Anterior cingulate cortex (tissue), 58 donors: Measurements from ENCODE around the gene THAP3.
"Not testable (repeated sequence)": the region's sequence is repeated elsewhere in the genome, so short reads cannot be mapped to it uniquely, and the experiment has no call there.

ENCODE experiments used
- DNase-seq, 58 donors: peaks; one replicate each; lab custom pipeline; 2025; lab: John Stamatoyannopoulos, UW

The THAP3 gene

GRCh38 chr1:6588893-6589520 is 35.7 kb upstream of the THAP3 start:
- DNase-seq: no peak

DNA sequence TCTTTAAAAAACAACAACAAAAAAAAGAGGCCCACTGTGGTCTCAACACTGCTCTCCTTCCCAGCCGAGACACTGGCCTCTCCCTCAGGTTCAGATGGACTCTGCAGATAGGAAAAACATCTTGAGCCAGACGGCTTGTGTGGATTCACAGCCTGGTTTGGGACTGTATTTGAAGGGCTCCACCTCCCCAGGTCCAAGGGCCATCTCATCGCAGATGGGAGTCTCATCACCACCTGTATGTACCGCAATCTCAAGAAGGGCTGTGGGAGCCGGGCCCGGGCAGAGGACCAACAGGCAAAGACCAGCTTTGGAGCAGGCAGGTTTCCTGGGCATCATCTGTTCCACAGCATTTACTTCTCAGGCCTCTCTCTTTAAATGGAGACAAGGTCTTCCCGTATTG is 34.6 kb upstream of the THAP3 start:
- no peak for DNase-seq

DNA sequence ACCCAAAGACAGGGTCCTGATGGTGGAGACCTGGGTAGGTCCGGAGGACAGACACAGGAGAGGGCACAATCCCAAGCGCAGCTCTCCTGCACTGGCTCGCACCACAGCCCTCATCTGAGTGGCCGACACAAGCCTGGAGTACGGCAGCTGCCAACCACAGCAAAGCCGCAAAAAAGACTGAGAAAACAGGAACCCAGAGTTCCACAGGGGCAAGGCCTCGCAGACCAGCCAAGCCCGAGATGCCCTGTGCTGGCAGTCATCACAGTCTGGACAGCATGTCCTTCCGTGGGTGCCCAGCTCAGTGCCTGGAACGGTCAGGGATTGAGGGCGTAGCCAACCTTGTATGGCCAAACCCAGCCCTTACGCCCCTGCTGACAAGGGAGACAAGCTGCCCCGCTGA is 33.4 kb upstream of the THAP3 start:
- peak in 21 of 58 donors; percentile 17 to 66 (median 32) for DNase-seq

DNA sequence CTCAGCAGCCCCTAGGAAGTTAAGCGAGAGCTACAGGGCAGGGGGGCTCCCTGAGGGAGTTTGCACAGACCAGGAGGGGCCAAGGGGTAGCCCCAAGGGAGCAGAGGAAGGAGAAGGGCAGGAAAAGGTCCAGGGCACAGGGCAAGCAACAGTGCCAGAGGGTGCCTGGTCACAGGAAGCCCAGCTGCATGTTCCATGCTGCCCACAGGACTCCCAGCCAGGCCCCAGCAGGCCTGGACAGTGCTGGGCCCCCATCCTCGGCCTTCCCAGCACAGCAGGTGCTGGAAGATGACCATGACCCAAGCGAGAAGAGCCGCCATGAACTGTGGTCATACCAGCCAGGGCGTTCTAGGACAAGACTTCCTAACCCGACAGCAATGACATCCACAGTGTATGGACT is 33.0 kb upstream of the THAP3 start:
- no peak for DNase-seq

DNA sequence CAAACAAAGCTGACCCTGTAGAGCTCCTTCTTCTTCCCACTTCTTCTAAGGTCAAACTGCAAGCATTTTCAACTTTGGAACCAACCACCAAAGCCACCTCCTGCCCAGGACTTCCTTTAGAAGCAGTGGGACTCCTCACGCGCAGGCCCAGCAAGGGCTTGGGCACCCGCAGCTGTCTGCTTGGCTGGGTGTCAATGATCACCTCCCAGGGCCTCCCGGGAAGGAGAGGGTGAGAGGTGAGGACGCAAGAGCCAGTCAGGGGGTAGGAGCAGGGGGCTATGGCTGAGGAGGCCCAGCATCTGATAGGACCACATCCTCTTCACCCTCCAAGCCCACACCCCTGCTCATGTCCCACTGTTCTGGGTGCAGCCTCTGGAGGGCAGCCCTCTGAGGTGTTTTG is 32.2 kb upstream of the THAP3 start:
- DNase-seq: no peak

GRCh38 chr1:6592865-6593593 is 31.6 kb upstream of the THAP3 start:
- no peak for DNase-seq

GRCh38 chr1:6593810-6594209 is 30.9 kb upstream of the THAP3 start:
- DNase-seq: no peak

DNA sequence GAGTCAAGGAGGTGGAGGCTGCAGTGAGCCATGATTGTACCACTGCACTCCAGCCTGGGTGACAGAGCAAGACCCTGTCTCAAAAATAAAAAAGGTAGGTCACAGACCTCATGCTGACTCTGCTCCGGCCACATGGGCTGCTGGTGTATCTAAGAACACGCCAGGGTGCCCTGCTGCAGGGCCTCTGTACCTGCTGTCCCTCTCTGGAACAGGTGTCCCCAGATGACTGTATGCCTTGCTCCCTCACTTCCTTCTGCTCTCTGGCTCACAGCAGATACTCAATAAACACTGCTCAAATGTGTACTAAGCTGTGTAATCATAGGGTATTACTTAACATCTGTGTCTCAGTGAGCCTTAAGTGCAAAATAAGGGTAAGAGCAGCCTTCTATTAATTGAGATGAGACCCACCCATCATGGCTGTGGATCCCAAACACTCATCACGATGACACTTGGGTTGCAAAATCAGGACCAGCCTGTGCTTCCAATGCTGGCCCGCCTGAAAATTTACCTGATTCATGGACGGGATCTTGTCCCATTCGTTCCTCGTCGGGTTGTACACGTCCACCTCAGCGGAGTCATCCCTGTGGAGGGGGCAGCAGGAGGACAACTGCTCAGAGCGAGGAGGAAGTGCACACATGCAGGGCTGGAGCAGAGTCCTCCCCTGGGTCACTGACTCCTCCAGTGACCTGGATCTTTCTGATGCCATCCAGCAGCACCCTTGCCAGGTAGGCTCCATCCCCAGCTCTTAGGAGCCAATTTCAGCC is 29.5 kb upstream of the THAP3 start:
- DNase-seq: no peak

- peak in 4 of 58 donors; percentile 18 to 53 (median 24) for DNase-seq
Observed at GRCh38 chr1:6596351-6596750, 28.3 kb upstream of the THAP3 start.

- no peak for DNase-seq
Observed at GRCh38 chr1:6596886-6597776, 27.5 kb upstream of the THAP3 start.

DNA sequence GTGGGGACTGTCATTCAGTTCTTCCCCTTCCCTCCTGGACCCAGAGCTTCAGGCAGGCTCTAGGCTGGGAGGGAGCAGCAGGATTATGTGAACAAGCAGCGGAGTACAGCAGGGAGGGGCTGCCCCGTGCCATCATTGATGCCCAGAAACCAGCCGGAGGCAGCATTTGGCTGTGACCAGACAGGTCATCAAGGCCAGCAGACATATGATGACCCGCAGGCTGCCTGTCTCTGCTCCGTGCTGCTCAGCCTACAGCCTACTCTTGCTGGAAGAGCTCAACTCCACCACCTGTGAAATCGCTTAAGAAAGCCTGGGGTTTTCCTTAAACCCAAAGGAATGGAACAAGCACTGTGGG is 26.9 kb upstream of the THAP3 start:
- DNase-seq: no peak

- peak in 1 of 58 donors; percentile 37 for DNase-seq
Observed at GRCh38 chr1:6599141-6599975, 25.3 kb upstream of the THAP3 start.

DNA sequence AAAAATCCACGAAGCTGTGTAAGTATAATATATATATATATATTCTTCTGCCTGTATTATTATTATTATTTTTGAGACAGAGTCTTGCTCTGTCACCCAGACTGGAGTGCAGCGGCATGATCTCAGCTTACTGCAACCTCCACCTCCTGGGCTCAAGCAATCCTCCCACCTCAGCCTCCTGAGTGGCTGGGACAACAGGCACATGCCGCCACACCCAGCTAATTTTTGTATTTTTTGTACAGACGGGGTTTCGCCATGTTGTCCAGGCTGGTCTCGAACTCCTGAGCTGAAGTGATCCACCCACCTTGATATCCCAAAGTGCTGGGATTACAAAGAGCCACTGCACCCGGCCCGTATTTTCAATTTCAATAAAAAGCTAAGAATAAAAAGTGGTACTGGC is 24.7 kb upstream of the THAP3 start:
- not testable (repeated sequence) for DNase-seq

DNA sequence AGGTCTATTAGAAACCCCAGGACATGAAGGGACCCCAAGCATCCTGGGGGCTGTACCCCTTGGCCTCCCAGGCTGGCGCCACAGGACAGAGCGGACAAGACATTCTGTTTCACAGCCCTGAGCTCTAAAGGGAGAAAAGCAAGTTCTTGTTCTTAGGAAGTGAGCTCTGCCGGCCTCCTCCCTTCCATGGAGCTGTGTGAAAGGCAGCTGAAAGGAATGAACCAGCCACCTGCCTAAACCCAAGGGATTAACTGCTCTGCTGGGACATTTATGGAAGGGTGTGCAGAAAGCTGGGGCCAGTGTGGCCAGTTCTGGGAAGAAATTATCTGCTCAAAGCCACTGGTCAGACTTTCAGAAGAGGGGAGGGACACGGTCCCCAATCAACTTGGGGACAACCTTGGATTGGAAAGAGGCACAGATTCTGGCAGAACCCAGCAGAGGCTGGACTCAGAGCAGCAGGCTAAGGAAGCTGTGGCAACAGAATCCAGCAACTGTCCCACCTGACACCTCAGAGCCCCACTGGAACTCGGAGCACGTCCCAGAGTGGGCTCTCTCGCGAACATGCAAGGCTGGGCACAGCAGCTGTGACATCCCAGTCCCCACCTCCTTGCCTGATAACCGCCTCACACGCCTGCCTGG is 24.1 kb upstream of the THAP3 start:
- peak in 3 of 58 donors; percentile 55 to 73 (median 66) for DNase-seq

GRCh38 chr1:6601049-6601922 is 23.4 kb upstream of the THAP3 start:
- DNase-seq: peak in 52 of 58 donors; percentile 26 to 87 (median 67)

- peak in 37 of 58 donors; percentile 33 to 76 (median 60) for DNase-seq
Observed at GRCh38 chr1:6601923-6602668, 22.6 kb upstream of the THAP3 start.

- peak in 55 of 58 donors; percentile 43 to 96 (median 87) for DNase-seq
Observed at GRCh38 chr1:6602669-6603237, 21.9 kb upstream of the THAP3 start, which contains the start of gene KLHL21. Gene KLHL21, minus strand, starts transcription at chr1:6602869. Its CDS starts 52 bp downstream, at chr1:6602817.
